Stimulated activated CD4-positive, alpha-beta T cell treated with anti-CD3 and anti-CD28 coated beads, Interleukin-1b, Interleukin-23, amount 100 ng/mL, for 1 hour (primary cell): ENCODE results near the gene PLA2G2F.

Experiments used
- DNase-seq, 2 donors: peaks; one replicate each; pipeline ENCODE4 v3.0.0-alpha.2; 2020; ENCODE audit warnings: low read depth in 2 of 2

PLA2G2F gene

DNA sequence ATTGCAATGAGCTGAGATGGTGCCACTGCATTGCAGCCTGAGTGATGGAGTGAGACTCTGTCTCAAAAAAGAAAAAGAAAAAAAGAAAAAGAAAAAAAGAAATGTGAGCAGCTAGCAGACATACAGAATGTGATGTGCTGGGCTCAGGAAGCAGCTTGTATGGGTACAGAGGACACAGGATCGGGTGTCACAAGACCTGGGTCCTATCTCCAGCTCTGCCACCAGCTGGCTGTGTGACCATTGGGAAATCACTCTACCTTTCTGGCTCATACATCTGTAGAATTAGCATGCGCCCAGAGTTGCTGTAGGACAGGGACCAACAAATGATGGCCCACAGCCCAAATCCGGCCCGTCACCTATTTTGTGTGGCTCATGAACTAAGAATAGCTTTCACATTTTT lies 50.5 kb downstream of the PLA2G2F start:
- DNase-seq: no peak

DNA sequence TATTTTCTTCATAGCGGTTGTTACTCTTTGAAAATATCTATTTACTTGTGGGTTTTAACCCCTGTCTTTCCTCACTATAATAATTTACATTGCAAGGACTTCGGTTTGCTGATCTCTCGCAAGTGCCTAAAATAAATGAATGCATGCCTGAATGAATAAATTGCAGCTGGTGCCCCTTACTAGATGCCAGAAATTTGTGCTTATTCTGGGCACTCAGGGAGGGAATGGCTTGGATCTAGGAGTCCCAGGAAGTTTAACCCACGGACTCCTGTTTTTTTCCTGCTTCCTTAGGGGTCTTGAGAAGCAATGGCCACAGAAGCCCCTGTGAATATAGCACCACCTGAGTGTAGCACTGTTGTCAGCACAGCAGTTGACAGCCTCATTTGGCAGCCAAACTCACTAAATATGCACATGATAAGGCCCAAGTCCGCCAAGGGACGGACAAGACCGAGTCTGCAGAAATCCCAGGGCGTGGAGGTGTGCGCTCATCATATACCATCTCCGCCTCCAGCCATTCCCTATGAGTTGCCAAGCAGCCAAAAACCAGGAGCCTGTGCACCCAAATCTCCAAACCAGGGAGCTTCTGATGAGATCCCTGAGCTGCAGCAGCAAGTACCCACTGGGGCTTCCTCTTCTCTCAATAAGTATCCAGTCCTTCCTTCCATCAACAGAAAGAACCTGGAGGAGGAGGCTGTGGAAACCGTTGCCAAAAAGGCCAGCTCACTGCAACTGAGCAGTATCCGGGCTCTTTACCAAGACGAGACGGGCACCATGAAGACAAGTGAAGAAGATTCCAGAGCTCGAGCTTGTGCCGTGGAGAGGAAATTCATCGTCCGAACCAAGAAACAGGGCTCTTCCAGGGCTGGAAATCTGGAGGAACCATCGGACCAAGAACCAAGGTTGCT lies 51.4 kb downstream of the PLA2G2F start:
- no peak for DNase-seq

DNA sequence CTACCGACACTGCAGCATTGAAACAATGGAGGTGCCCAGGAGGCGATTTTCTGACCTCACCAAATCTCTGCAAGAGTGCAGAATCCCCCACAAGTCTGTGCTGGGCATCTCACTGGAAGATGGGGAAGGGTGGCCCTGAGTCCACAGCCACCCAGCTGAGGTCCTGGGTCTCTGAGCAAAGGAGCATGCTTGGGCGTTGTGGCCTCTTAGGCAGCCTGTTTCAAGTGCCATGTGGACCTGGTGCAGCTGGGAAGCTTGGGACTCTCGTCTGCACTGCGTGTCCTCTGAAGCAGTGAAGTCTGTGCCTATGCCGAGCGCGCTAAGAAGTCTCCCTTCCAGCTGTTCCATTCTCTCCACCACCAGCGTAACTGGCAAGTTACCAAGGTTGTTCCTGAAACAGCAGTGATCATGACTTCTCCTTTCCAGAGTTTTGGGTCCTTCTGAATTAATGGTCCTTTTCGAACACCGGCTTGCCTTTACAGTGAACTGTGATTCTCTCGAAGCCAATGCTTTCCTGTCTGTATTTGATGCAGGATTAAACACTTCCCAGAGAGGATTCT lies 52.2 kb downstream of the PLA2G2F start:
- DNase-seq: no peak

DNA sequence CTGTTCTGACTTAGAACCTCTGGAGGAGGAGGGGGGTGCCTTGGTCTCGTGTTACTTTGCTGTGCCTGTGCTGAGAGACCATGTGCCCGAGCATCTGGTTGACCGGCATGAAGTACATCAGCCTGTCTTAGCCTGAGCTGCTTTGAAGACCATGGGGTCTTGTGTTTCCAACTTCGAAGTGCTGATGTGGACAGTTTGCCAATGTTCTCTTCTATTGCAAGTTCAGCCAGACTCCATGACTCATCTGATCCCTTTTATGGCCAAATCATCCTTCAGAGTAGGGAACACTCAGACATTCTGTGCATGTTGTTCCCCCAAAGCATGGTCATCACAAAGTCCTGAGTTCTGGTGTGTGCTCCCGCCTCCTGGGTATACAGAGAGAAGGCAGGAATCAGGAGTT lies 53.2 kb downstream of the PLA2G2F start:
- DNase-seq: no peak

DNA sequence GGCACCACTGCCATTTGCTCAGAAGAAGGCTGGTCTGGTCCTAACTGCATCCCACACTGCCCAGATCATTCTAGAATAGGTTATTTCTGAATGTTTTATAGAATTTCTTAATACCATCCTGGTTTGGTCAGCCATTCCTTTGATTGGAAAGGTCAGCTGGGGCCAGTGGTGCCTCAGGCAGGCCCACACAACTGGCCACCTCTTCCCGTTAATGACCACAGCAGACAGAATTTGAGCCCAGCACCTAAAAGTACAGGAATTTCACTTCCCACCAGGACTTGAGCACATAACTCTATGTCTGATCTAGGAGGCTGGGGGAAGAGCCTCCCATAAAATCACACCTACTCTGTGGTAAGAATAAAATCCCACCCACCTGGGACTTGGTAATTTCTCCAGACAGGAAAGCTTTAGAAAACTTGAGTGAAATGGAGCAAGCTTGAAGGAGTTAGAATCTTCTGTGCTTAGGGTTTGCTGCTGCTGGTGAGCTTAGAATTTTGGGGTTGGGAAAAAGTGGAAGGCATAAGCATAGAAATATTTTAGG lies 53.8 kb downstream of the PLA2G2F start:
- no peak for DNase-seq

DNA sequence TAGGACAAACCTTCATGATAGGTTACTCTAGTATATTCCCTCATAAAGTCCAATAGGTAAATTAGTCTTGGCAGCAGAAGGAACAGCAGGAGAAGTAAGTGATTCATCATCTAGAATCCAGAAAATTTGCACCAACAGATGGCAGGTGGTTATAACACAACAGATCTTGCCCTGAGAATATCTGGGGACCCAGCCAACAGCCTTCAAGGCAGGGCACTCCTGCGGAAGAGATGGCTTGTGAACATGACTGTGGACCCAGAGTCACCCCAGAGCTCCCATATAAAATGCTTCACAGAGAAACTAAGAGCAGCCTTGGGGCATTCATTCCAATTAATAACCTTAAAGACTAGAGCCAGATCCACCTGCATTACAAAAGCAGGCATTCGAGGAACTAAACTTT lies 55.1 kb downstream of the PLA2G2F start:
- no peak for DNase-seq

DNA sequence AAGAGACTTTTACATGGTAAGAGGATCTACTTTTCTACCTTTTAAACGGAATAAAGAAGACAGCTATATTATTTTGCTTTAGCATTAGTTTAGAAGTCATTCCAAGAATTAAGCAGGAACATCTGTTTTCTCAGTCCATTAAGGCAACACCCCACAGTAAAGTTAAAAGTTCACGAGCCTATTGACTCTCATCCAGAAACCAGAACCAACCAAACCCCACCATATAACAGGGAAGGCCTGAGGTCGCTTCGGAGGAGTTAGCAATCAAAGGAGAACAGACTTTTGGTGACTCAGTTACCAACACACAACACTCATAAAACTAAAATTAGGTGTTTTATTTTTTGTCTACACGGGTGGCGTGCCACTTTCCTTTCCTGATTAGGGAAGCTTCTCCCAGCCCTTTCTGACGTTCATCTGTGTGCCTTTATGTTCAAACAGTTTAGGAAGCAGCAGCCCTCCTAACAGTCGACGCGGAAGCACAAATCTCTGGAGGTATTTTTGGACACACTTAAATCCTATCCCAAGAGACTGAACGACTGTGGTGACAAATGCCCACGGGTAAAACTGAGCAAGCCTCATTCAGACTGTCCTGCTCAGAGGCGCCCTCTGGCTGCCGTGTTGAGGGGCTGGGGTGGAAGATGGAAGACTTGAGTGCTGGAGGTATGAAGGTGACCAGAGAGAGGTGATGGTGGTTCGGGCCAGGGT lies 55.8 kb downstream of the PLA2G2F start:
- DNase-seq: peak in 1 of 2 donors; percentile 57

DNA sequence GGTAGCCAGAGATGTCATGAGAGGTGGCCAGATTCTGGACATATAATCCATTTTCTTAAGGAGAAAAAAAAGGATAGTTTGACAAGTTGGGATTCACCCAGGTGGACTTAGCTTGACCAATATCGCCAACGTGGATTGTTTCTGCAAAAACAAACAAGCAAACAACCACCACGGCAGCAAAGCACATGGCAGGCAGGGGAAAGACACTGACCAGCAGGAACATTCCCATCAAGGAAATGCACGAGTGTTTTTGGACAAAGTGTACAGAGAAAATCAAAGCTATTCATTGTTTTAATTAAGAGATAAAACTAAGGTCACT lies 56.3 kb downstream of the PLA2G2F start:
- no peak for DNase-seq

DNA sequence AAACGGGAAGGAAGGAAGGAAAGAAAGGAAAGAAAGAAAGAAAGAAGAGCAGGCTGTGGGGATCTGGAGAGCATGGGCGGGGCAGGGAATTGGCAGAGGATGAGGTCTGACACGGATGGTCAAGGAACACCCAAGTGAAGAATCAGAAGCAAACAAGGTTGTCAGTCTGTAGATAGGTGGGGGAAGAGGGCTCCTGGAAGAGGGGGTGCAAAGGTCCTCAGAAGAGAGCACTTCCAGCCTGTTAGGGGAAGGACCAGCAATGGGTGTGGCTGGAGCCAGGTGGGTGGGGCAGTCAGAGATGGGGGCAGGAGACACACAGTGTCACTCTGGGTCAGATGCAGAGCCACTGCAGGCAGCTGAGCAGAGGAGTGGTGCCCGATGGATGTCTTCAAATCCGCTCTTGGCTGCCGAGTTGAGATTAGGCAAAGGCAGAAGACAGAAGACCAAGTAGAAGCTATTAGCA lies 58.2 kb downstream of the PLA2G2F start:
- DNase-seq: no peak

DNA sequence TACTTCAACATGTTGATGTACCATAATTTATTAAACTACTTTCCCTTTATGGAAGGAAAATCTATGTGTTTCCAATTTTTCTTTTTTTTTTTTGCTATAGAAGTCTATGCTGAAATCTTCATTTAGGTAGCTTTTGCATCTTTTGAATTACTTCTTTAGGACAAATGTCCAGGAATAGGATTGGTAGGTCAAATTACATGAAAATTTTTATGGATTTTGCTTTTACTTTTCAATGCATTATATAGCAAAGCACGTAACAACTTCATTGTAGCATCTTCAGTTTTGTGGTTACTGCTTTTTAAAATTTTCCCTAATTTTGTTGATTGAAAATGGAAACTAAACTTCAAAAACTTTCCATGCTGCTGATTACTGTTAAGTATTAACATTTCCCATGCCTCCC lies 59.2 kb downstream of the PLA2G2F start:
- DNase-seq: no peak

DNA sequence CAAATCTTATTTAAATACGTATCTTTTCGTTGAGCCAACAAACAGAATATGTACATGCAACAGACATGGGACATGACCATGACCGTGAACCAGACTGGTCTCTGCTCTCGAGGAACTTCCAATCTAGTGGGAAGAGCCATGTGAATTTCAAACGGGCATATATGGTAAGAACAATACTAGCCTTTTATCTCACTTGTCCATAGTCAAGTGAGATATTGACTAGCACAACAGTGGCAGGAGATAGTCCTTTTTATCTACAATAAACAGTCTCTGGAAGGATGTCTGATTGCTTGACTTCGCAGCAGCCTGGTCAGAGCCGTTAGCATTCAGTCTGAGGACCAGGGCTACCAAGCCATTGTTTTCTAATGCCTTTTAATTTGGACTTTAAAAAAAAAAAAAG lies 59.8 kb downstream of the PLA2G2F start:
- DNase-seq: no peak

DNA sequence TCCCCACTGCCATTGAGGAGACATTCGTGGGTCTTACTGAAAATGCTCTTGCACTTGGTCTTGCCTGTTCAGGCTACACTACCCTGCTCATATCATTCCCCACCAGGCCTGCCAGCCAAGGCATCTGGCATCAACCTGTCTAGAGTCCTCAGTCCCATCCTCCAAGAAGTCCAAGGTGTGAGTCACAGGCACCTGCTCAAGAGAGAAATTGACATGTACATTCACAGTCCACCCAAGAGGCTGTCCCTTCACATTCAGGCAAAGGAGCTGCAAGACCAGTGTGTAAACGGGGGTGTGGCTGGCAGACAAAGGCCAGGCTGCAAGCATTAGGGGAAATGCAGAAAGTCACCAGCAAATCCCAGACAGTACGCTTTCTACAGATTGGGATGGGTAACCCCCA lies 60.3 kb downstream of the PLA2G2F start:
- no peak for DNase-seq

DNA sequence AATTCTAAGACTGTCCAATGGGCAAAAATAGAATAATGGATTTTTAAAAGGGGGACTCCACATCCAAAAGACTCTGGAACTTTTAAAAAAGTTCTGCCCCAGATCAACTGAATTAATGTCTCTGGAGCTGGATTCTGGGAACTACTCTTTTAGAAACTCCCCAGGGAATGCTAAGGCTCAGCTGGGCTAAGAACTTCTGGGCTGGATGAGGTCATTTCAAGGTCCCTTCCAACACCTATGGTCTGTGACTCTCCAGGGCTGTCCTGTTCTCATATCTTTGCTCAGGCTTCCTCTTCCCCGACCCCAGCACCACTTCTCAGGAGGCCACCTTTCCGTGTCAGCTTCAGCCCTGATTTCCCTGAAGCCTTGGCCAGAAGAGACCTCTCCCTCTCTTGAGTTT lies 60.7 kb downstream of the PLA2G2F start:
- DNase-seq: no peak
